ENCODE results near the gene TMEM163.

GRCh38 chr2:134739236-134739878, 20.6 kb upstream of the TMEM163 start:
- TF ChIP-seq CTCF (IDR thresholded peaks at IDR 0.05; ENCODE audit: poor library complexity), result no peak
- no peak for TF ChIP-seq EZH2phosphoT487 (IDR thresholded peaks at IDR 0.05; ENCODE audit: low read depth, severe bottlenecking, unreplicated experiment)

All from hepatocyte (in vitro differentiated cells).